GM12874 (cell line): ENCODE results near the gene MCTP2.

ENCODE experiments used
- TF ChIP-seq, protein P1 (sequence below): IDR thresholded peaks from 2 replicates; pipeline ENCODE4 v1.5.1; 2011; ENCODE audit warnings: low read depth, mild to moderate bottlenecking, control low read depth, low read length, moderate library complexity; ENCODE audit not compliant: insufficient read depth

MCTP2 gene

DNA sequence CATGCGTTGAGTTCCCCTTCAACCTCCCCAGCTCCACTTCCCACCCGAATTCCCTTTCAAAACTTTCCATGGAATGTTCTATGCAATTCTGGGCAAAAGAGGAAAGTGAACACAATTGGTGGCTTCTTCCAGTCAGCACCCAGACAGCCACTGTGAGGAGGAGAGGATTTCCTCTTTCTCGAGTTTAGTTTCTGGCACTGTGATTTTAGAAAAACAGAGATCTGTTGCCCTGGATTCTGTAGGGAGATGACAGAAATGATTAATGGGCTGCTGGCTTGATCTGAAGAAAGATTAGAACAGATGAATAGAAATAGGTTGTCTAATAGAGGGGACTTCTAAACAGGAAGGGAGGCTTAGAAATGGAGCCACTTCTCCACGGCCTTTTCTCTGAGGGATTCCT, 172.0 kb downstream of the MCTP2 start:
- TF ChIP-seq, protein P1, sequence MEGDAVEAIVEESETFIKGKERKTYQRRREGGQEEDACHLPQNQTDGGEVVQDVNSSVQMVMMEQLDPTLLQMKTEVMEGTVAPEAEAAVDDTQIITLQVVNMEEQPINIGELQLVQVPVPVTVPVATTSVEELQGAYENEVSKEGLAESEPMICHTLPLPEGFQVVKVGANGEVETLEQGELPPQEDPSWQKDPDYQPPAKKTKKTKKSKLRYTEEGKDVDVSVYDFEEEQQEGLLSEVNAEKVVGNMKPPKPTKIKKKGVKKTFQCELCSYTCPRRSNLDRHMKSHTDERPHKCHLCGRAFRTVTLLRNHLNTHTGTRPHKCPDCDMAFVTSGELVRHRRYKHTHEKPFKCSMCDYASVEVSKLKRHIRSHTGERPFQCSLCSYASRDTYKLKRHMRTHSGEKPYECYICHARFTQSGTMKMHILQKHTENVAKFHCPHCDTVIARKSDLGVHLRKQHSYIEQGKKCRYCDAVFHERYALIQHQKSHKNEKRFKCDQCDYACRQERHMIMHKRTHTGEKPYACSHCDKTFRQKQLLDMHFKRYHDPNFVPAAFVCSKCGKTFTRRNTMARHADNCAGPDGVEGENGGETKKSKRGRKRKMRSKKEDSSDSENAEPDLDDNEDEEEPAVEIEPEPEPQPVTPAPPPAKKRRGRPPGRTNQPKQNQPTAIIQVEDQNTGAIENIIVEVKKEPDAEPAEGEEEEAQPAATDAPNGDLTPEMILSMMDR, result no peak

DNA sequence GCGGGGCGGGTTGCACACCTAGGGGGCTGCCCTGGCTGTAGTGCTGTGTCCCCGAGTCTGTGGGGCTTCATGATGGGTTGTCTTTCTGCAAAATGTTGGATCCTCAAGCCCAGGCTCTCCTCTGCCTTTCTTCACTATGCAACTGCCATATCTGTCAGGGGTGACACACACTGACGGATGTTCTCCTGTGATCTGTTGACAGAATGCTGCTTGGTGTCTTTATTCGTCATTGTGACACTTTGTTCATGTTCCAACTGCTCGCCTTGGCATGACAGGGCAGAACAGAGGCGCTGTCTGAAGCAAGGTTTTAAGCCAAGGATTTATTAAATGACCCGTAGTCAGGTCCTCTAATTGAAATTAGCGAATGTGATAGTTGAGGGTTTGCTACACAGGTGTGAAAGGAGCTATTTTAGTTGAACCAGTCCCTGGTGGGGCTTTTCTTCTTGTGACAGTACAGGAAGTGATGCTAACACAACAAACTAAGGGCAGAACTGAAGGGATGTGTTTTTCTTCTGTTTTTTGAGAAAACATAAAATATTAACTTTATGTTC, 173.4 kb downstream of the MCTP2 start:
- TF ChIP-seq, protein P1, result no peak

DNA sequence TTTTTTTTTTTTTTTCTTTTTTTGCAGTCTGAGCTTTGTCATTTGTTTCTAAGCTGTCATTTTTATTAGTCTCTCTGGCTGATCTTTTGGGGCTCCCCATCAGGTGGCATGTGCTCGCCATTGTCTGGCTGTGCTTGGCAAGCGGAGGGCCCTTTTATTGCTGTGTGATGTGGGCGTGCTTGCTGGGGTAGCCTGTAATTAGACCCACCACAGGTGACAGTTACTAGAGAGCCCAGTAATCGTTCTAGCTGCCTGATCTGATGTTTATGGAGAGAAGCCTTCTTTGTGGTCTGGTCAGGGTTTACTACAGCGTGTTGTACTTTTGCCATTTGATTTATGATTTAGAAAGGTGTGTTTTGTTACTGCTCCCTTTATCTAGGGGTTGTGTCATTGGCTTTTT, 179.9 kb downstream of the MCTP2 start:
- TF ChIP-seq, protein P1, result no peak

DNA sequence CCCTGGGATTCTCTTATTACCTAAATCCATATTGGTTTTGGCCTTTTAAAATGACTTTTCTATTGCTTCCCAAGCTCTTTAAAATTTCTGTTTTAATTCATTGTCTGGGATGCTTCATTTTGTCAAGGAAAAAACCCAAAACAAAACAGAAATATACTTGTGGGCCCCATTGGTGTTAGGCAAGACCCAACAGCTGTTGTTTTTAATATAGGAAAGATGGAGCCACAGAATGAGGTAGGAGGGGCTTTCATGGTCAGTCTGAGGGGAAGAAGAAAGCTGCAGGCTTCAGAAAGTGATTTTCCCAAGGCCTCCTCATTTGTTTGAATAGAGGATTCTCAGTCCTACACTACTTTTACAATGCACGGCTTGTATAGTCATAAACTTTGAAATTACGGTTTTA, 180.5 kb downstream of the MCTP2 start:
- TF ChIP-seq, protein P1, result no peak

DNA sequence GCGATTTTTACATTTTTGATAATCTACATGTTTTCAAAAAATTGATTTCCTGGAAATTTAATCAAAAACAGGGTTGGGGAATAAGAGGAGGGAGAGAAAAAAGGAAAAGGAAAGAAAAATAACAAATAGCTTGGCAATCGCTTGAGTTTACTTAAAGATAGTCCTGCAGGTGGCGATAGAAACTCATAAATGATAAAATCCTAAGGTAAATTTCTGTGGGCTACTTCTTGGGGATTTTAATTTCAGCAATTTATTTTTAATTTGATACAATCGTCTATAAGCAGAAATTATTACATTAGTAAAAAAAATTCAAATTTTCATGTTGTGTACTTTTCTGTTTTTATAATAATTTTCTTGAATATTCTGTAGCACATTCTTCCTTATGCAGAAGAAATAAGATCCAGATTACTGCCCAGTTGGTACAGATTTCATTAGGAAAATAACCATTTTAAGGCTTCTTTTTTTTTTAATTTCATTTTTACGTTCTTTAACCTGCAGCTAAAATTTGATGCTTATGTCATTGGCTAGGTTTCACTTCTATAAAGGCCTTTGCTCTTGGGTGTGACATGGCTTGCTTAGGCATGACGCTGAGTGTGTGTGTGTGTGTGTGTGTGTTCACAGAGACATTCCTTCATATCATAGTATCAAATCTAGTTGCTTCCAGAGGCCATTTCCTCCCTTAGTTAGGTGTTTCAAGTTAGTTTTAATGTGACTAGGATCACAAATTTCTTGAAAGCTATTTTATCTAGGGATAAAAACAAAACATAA, 181.8 kb downstream of the MCTP2 start:
- TF ChIP-seq, protein P1, result peak; percentile 11; the same call in 1 of the 2 replicates

DNA sequence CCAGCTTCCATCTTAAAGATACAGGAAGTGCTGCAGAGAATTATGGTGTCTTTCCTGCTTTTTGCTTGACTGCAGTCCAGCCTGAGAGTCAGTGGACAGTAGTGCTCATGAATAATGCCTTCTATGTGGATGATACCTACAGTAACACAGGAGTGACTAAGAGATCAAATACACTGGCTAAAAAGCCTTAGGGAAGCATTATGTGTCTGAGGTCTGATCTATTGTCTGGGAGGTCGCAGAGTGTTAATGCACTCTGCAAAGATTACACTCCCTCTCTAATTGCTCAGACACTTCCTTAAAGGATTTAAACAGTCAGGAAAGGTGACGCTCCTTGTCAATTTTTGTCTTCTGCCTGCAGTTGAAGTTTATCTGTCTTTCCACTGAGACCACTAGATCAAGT, 183.6 kb downstream of the MCTP2 start:
- TF ChIP-seq, protein P1, result no peak

DNA sequence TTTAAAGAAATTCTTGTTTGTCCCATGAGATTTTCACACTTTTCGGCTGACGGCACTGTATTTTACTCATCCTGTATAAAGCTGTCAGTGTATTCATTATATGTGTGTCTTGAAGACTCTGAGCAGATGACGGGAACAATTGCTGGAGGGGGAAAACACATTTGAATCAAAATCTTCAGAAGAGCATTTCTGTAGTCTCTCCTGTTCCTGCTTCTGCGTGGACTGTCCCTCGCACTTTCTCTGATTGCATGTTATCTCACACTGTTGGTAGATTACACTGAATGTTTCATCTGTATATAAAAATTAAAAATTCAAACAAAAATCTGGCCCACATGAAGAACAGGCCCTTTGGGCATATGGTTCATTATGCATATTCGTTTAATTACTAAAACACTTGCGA, 184.9 kb downstream of the MCTP2 start:
- TF ChIP-seq, protein P1, result no peak
